ENCODE data around the gene POLD3.

DNA sequence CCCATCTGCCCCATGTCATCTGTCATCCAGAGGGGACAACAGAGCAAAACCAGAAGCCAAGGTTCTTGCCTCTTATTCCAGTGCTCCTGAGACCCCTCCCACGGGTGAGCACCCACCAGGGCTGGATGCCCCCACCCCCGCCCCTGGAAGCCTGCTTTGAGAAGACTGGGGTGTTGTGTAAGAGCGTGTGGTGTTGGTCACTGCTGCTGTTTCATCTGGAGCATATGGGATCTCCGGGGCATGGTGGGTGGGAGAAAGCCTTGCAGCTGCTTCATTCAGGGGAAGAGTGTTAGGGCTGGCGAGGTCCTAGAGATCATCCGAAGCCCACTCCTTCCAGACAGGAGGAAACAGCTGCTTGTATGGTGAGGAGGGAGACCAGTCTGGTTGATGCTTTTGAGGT is 84.7 kb downstream of the POLD3 start:
- TF ChIP-seq, protein P1, sequence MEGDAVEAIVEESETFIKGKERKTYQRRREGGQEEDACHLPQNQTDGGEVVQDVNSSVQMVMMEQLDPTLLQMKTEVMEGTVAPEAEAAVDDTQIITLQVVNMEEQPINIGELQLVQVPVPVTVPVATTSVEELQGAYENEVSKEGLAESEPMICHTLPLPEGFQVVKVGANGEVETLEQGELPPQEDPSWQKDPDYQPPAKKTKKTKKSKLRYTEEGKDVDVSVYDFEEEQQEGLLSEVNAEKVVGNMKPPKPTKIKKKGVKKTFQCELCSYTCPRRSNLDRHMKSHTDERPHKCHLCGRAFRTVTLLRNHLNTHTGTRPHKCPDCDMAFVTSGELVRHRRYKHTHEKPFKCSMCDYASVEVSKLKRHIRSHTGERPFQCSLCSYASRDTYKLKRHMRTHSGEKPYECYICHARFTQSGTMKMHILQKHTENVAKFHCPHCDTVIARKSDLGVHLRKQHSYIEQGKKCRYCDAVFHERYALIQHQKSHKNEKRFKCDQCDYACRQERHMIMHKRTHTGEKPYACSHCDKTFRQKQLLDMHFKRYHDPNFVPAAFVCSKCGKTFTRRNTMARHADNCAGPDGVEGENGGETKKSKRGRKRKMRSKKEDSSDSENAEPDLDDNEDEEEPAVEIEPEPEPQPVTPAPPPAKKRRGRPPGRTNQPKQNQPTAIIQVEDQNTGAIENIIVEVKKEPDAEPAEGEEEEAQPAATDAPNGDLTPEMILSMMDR (conservative IDR thresholded peaks at IDR 0.05; ENCODE audit: low read depth, low read length): no peak
- TF ChIP-seq EZH2 (IDR thresholded peaks at IDR 0.05; ENCODE audit: low read length, unreplicated experiment): no peak
- no peak for TF ChIP-seq EZH2phosphoT487 (IDR thresholded peaks at IDR 0.05; ENCODE audit: borderline replicate concordance, low read length)

Measured in PC-3 (cell line).